K562 treated with DMSO at 1 percent for 12 hours (cell line): ENCODE measurements around the gene CHIC1. TPM values are rescaled to one million over a fixed set of nuclear protein-coding genes. Genes with fewer than 3 reads are reported as not detected.

Experiments
- total RNA-seq: library from RNA; unstranded; fragments of 300-600 nt; gene quantifications from 2 replicates; pipeline ENCODE4 v1.2.3, GENCODE V29; 2022; ENCODE audit not compliant: insufficient read depth

Gene CHIC1
- 0.18 and 0.86 TPM in 2 replicates for total RNA-seq

GRCh38 chrX:73562984-73563737 is at the start of gene CHIC1:
Gene CHIC1 (plus strand): TSS chrX:73563197. CDS start chrX:73563285, 88 bp downstream.

Other genes starting within 250 kb of the CHIC1 start
- gene CDX4, start 116.1 kb upstream of the CHIC1 start, total RNA-seq = not detected in 2 replicates